ENCODE results near the gene DNM1.

The DNM1 gene

DNA sequence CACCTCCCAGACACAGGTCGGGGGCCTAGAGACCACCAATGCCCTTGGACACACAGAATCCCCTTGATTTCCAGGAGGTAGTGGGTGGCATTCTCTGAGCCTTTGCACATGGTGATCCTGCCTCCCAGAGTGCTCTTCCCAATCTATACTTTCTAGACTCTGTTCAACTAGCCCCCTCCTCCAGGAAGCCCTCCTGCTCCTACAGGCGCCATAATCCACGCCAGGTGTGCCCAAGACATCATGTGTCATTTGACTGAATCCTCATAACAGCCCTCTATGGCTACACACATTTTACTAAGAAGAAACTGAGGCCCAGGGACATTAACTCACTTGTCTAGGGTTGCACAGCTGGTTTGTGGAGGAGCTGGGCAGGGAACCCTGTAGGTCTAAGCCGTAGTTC is 36.0 kb upstream of the DNM1 start:
- Histone ChIP-seq H3K27ac (ENCODE audit: low read length) (no peak overlapping the region), H2AFZ (ENCODE audit: low read depth, low read length) (no peak overlapping the region), H3K4me3 (ENCODE audit: low read depth in 1 of 2, low read length in 2 of 2) (no peak overlapping the region), H3K9ac (ENCODE audit: low read depth, low read length) (no peak overlapping the region), H3K27me3 (ENCODE audit: insufficient read depth, low read length, poor library complexity) (no peaks in the 10 kb centered on the region), H3K79me2 (ENCODE audit: insufficient read depth, low read length) (0 out of 2 replicates have a peak, but pooled peaks cover under 1% of the 10 kb centered on the region), H3K36me3 (ENCODE audit: insufficient read depth, low read length) (peaks cover 70% of the 10 kb centered on the region), H4K20me1 (ENCODE audit: insufficient read depth, low read length) (peaks cover 13% of the 10 kb centered on the region; the same call in 1 of the 2 replicates), H3K4me2 (ENCODE audit: insufficient read depth, low read length) (no peak overlapping the region), H3K9me3 (ENCODE audit: insufficient read depth, low read length, severe bottlenecking) (no peaks in the 10 kb centered on the region), H3K4me1 (ENCODE audit: insufficient read depth, low read length) (peaks cover 3% of the 10 kb centered on the region; the same call in 1 of the 2 replicates)
- no peak for TF ChIP-seq CTCF (IDR thresholded peaks at IDR 0.05; ENCODE audit: borderline replicate concordance, extremely low read depth, low read length, poor library complexity, severe bottlenecking)
- TF ChIP-seq EZH2 (IDR thresholded peaks at IDR 0.05; ENCODE audit: borderline replicate concordance, low read depth, low read length, severe bottlenecking), result no peak
- DNase-seq (no peak), ATAC-seq (ENCODE audit: insufficient read depth, low read depth) (no peak)

DNA sequence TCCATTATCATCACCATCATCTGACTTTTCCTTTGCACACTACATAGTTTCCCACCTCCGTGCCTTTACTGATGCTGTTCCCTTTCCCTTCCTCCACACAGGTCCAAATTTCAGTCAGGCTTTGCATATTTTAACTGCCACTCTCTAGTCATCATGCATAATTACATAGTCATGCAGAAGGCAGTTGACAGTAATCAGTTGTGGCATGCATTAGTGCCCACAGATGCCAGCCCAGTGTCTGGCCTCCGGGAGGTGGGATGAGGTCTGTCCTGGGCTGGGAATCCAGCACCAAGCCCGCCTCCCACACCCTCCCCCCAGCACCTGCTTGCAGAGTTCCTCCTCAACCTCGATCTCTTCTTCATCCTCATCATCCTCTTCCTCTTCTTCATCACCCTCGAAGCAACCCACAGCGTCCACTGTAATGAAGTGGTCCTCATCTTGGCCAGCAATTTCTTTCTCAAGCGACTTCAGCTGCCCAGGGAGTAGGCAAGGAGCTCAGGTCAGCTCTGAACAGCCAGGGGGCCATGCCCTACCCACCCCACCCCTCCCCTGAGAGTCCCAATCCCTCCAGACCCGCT is 34.4 kb upstream of the DNM1 start:
- no peak for TF ChIP-seq CTCF (IDR thresholded peaks at IDR 0.05; ENCODE audit: borderline replicate concordance, extremely low read depth, low read length, poor library complexity, severe bottlenecking)
- no peak for TF ChIP-seq EZH2 (IDR thresholded peaks at IDR 0.05; ENCODE audit: borderline replicate concordance, low read depth, low read length, severe bottlenecking)
- Histone ChIP-seq H3K4me3 (ENCODE audit: low read depth in 1 of 2, low read length in 2 of 2) (no peak overlapping the region), H2AFZ (ENCODE audit: low read depth, low read length) (no peak overlapping the region), H3K27ac (ENCODE audit: low read length) (no peak overlapping the region), H3K9me3 (ENCODE audit: insufficient read depth, low read length, severe bottlenecking) (no peaks in the 10 kb centered on the region), H3K4me2 (ENCODE audit: insufficient read depth, low read length) (no peak overlapping the region), H4K20me1 (ENCODE audit: insufficient read depth, low read length) (no peaks in the 10 kb centered on the region), H3K4me1 (ENCODE audit: insufficient read depth, low read length) (no peaks in the 10 kb centered on the region), H3K36me3 (ENCODE audit: insufficient read depth, low read length) (peaks cover 53% of the 10 kb centered on the region), H3K79me2 (ENCODE audit: insufficient read depth, low read length) (no peaks in the 10 kb centered on the region), H3K9ac (ENCODE audit: low read depth, low read length) (no peak overlapping the region), H3K27me3 (ENCODE audit: insufficient read depth, low read length, poor library complexity) (no peaks in the 10 kb centered on the region)
- ATAC-seq (ENCODE audit: insufficient read depth, low read depth) (no peak), DNase-seq (no peak)

DNA sequence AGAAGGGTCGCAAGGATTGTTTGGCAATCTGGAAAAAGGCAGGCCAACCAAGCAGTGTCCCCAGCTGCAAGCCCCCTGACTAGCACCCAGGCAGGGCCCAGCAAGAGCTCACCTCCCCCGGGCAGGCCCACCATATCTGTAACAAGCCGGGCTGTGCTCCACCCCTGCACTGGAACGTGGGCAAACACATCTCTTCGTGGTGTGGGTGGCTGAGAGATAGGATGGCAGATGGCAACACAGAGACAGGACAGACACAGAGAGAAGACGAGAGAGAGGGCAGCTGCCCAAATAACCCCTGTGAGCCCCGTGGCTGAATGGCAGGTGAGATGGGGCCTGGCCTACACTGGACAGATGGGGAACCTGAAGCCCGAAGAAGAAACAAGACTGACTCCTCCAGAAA is 33.7 kb upstream of the DNM1 start:
- H3K9me3 ChIP-seq (ENCODE audit: insufficient read depth, low read length, severe bottlenecking), result no peaks in the 10 kb centered on the region
- no peak overlapping the region for H3K4me3 ChIP-seq (ENCODE audit: low read depth in 1 of 2, low read length in 2 of 2)
- no peak overlapping the region for H3K4me2 ChIP-seq (ENCODE audit: insufficient read depth, low read length)
- no peaks in the 10 kb centered on the region for H4K20me1 ChIP-seq (ENCODE audit: insufficient read depth, low read length)
- ATAC-seq (ENCODE audit: insufficient read depth, low read depth) (no peak), DNase-seq (no peak)
- H2AFZ ChIP-seq (ENCODE audit: low read depth, low read length), result no peak overlapping the region
- H3K4me1 ChIP-seq (ENCODE audit: insufficient read depth, low read length), result no peaks in the 10 kb centered on the region
- TF ChIP-seq EZH2 (IDR thresholded peaks at IDR 0.05; ENCODE audit: borderline replicate concordance, low read depth, low read length, severe bottlenecking), result no peak
- no peak for TF ChIP-seq CTCF (IDR thresholded peaks at IDR 0.05; ENCODE audit: borderline replicate concordance, extremely low read depth, low read length, poor library complexity, severe bottlenecking)
- H3K27ac ChIP-seq (ENCODE audit: low read length), result no peak overlapping the region
- H3K9ac ChIP-seq (ENCODE audit: low read depth, low read length), result no peak overlapping the region
- peaks cover 51% of the 10 kb centered on the region for H3K36me3 ChIP-seq (ENCODE audit: insufficient read depth, low read length)
- no peaks in the 10 kb centered on the region for H3K79me2 ChIP-seq (ENCODE audit: insufficient read depth, low read length)
- H3K27me3 ChIP-seq (ENCODE audit: insufficient read depth, low read length, poor library complexity), result no peaks in the 10 kb centered on the region

Data from DND-41 (cell line).